ENCODE measurements around the gene CLEC16A.
"Not testable (repeated sequence)": the region's sequence is repeated elsewhere in the genome, so short reads cannot be mapped to it uniquely, and the experiment has no call there.

The CLEC16A gene

DNA sequence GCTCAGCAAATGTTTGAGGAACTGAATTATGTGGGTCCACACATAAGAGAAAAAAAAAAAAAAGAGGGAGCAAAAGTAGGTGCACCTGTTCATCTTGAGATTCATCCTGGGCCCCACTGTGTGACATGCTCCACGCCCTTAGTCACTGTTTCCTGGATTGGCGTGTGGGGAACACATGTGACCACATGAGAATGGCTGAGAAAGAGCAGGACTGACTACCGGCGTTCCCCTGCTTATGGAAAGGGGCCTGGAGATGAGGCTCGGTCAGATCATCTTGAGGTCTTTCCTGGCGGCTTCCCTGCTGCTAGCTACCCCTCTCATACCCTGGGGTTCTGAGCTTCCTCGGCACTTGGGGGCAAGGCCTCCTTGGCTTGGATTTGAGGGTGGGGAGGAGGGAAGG, 6.0 kb upstream of the CLEC16A start:
- TF ChIP-seq, protein P1, sequence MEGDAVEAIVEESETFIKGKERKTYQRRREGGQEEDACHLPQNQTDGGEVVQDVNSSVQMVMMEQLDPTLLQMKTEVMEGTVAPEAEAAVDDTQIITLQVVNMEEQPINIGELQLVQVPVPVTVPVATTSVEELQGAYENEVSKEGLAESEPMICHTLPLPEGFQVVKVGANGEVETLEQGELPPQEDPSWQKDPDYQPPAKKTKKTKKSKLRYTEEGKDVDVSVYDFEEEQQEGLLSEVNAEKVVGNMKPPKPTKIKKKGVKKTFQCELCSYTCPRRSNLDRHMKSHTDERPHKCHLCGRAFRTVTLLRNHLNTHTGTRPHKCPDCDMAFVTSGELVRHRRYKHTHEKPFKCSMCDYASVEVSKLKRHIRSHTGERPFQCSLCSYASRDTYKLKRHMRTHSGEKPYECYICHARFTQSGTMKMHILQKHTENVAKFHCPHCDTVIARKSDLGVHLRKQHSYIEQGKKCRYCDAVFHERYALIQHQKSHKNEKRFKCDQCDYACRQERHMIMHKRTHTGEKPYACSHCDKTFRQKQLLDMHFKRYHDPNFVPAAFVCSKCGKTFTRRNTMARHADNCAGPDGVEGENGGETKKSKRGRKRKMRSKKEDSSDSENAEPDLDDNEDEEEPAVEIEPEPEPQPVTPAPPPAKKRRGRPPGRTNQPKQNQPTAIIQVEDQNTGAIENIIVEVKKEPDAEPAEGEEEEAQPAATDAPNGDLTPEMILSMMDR (IDR thresholded peaks at IDR 0.05; ENCODE audit: extremely low read depth, missing control alignments): no peak
- no peak for DNase-seq (ENCODE audit: low spot score)

DNA sequence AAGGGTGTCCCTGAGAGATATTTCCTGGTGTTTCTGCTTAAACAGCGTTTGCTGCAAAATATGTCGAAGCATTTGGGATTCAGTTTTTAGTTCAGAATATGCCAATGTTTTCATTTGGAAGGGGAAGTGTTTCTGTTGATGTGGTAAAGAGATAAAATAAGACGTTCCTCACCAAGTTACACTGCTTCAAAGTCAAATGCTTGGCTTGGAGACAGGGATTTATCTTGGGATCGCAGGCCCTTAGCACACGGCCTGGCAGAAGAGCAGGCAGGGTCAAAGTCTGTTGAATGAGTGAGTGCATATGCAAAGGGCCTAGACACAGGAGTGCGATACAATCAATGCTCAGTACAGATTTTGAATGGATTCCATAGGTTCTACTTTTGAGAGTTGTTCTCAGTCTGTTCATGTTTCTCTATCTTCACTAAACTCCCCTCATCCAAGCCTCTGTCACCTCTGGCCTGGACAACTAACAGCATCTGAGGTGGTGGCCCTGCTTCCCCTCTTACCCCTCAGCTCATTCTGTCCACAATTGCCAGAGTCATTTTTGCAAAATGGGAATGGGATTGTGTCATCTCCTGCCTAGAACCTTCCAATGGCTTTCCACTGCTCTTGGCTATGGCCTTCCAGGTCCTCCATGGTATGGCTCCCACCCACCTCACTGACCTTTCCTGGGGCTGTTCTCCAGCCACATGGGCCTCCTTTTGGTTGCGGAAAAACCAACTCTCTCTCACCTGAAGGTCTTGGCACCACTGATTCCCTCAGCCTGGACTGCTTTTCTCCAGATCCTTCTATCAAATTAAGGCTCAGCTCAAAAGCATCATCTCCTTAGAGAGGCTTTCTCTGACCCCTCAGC, 5.3 kb upstream of the CLEC16A start:
- TF ChIP-seq, protein P1 (IDR thresholded peaks at IDR 0.05; ENCODE audit: extremely low read depth, missing control alignments): no peak
- DNase-seq (ENCODE audit: low spot score): no peak

DNA sequence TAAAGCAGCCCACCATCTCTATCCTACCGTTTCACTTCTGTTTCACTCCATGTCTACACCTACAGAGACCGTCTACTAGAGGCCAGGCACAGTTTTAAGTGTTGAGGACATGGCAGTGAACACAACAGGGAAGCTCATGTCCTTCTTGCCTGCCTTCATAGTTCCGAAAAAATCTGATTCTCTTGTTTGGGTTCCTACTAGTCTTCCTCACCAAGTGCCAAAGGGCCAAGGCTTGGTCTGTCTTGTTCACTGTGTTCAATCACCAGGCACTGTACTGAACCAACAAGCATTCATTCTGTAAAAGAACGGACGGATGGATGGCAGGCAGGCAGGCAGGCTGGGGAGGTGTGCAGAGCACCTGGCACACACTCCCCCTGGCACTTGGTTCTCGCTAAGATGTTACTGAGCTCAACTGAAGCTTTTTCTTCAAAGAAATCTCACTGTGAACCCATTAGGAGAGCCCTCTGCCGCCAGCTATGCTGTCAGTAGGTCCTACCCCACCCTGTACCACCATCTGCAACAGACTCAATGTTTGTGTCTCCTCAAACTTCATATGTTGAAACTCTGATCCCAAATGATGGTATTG, 4.6 kb upstream of the CLEC16A start:
- TF ChIP-seq, protein P1 (IDR thresholded peaks at IDR 0.05; ENCODE audit: extremely low read depth, missing control alignments): no peak
- DNase-seq (ENCODE audit: low spot score): no peak

DNA sequence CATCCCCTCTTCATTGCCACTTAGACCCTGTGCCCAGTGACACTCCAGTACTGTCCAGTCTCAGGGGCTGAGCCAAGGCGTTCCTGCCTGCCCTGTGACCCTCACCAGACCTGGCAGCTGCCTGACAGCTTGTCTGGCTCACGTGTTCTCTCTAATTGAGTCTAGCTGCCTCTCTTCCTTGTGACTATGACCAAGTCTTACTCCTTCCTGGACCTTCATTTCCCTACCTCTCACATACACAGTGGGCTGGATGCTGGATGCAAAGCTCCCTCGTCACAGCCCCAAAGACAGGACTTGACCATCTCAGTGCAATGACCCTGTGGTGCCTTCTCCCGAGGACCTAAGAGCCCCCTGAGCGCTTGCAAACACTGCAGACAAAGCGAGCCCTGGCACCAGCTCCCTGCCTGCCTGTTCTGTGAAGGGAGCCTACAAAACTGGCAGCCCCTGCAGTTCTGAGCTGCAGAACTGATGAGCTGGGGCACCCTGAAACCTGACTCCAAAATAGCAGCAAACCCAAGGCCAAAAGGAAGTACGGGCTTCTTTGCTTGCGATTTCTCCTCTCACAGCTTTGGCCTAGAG, 3.8 kb upstream of the CLEC16A start:
- TF ChIP-seq, protein P1 (IDR thresholded peaks at IDR 0.05; ENCODE audit: extremely low read depth, missing control alignments): no peak
- DNase-seq (ENCODE audit: low spot score): no peak

DNA sequence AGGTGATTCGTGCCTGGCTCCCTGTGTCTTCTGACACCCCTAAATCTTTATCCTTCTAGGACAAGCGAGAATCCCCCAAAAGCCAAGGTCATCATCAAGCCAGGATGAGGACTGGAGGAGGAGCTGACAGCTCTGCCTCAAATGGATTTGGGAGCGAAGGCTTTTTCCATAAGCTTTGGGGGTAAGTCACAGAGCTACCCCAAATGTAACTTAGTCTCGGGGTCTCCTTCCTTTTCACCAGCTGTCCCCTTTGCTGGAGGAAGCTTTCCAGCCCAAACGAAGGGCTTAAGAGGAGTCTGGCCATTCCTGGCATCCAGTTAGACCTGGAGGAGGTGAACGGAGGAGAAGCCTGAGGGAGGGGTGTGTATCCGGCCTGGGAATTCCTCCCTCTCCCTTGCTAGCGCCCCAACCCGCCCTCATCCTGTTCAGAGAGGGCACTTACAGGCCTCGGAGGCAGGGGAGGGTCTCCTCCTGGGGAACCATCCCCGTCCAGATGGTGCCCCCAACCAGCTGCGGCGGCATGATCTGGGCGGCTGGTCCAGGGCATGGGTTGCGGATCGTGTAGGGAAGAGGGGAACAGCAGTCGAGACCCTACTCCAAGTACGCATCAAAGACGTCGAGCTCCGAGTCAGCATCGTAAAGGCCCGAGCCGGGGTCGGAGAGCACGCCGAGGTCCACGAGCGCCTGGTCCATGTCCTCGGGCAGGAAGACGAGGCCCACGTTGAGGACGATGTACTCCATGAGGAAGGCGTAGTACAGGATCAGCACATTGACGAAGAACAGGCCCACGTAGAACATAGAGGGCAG, 3.0 kb upstream of the CLEC16A start:
- DNase-seq (ENCODE audit: low spot score): no peak
- TF ChIP-seq, protein P1 (IDR thresholded peaks at IDR 0.05; ENCODE audit: extremely low read depth, missing control alignments): no peak

DNA sequence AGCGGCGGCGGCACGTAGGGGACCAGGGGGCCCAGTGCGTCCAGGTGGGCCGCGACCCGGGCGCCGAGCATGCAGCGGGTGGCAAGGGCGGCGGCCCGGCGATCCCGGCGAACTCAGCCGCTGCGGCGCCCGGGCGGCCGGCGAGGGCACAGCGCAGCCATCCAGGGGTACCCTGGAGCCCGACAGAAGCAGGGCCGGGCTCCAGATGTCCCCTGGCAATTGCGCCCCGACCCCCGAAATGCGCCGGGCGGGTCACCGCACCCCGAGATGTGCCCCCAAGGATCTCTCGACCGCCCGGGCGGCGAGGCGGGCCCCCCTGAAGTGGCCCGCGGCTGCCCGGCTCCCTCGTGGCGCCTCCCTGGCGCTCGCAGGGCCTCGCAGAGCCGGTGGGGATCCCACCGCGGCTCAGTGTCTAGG, 2.4 kb upstream of the CLEC16A start:
- DNase-seq (ENCODE audit: low spot score): not testable (repeated sequence)

DNA sequence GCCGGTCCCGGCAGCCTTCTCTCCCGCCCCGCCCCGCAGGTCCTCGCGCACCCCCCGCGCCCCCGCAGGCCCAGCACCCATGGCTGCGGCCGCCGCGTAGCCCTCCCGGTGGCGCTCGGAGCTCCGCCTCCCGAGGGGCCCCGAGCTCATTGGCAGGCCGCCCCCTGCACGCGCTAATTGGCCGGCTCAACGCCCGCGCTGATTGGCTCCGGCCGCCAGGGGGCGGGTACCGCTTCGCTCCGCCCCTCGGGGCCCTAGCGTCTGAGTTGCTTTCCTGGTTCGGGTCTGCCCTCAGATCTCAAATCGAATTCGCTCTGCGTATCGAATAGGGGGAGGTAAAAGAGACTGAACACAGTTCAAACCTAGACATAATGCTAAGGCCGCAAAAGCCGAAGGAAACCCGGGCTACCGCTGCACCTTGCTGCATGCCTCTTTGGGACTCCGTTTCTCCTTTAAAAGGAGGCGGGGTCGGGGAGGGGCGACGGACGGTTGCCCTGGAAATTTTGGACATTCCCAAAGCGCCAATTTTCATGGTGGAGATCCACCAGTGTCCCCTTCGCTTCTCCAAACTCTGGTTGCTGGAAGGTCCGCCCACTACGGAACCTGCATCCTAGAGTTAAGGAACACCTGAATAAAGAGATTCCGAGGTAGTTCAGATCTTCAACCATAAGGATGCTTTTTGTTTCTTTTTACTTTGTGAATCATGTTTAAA, 1.9 kb upstream of the CLEC16A start, which contains the start of gene DEXI:
Gene DEXI (minus strand): TSS at position 117 of the 712 bp plus-strand sequence. CDS start 463 bp downstream, outside the sequence.
- TF ChIP-seq, protein P1 (IDR thresholded peaks at IDR 0.05; ENCODE audit: extremely low read depth, missing control alignments): no peak
- peak; percentile 99 for DNase-seq (ENCODE audit: low spot score)

Data from GM20000 (cell line).